T-helper 2 cell treated with Interferon-gamma antibody and Interleukin-4, amounts not matched to agents 100 ng/mL and 5 ng/mL, for 36 hours (primary cell): ENCODE data around the gene CDCA3. TPM values are rescaled to one million over a fixed set of nuclear protein-coding genes. Genes with fewer than 3 reads are reported as not detected.

Experiments used
- intact Hi-C: fragments of 100-400 bp; cut with micrococcal nuclease; formaldehyde crosslinking; loops from one replicate; pipeline ENCODE4 v1.15.1; 2023
- total RNA-seq: library from RNA; stranded (reverse); gene quantifications from 2 replicates; pipeline ENCODE4 v1.2.3, GENCODE V29; 2022

Gene CDCA3
- total RNA-seq, 1 donor from 2014 or later, result 78.4 TPM

DNA sequence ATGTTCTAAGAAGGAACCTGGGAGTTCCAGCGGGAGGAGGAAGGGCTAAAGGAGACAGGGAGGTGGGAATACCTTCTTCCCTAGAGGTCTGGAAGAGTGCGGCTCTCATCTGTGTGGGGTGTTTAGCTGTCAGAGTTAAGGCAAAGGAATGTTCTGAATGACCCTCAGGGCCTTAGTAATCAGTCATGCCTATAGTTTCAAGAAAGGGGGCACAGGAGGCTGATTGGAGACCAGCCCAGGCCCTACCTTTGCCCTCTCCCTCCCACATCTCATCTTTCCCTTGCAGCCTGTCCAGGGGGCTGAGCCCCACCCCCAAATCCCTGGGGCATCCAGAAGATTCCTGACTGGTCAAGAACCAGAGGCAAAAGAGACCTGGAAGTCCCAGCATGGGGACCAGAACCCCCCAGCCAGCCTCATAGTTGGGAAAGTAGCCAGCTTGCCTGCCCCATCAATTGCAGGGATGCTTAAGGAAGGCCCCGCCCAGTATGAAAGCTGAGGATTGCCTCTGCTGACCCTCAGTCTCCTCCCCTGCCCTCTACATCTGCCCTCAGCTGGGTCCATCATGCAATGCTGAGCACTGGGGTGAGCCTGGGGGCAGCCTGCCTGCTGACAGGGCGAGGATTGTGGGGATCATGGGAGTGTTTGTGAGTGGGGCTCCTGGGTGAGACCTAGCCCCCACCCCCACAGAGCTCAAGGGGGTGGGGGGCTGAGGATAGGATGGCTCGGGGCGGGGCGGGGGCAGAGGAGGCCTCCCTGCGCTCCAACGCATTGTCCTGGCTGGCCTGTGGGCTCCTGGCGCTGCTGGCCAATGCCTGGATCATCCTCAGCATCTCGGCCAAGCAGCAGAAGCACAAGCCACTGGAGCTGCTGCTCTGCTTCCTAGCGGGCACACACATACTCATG lies 27.7 kb downstream of the CDCA3 start:
- intact Hi-C loops, result no loop called here

DNA sequence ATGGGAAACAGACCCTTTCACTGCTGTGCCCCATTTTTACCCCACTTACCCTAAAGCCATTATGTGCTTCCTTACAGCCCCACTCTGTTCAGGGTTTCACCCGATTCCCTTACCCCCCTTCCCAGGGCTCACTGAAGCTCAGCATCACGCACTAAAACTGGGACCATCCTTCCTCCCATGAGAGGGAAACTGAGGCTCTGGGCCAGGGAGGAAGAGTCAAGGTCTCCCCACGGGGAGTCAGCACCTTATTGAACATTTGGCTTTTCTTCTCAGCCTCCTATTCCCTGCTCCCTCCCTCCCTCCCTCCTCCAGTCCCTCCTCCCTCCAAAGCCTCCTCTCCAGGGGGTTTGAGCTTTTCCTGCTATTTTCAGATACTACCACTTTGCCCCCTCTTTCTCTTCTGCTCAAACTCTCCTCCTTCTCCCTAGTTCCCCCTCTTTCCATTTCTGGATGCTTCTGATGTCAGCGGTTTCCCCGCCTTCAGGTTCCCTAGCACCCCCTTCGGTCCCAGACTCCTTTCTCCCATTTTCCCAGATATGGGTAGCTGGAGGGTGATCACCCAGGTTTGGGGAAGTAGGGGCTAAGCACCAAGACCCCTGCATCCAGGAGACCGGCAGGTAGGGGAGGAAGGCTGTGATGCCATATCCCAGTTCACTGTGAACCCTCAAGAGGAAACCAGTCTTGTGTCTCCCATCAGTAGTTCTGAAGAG lies 28.5 kb downstream of the CDCA3 start:
- intact Hi-C loops, result no loop called here

GRCh38 chr12:6821591-6822425 lies 29.3 kb downstream of the CDCA3 start, which contains the start of gene GPR162:
GPR162 (plus strand) TSS chr12:6821821; CDS start chr12:6823899, 2,078 bp downstream.
- intact Hi-C loops, result no loop called here

- intact Hi-C loops, result no loop called here
Observed at GRCh38 chr12:6820166-6820565, 30.9 kb downstream of the CDCA3 start.

DNA sequence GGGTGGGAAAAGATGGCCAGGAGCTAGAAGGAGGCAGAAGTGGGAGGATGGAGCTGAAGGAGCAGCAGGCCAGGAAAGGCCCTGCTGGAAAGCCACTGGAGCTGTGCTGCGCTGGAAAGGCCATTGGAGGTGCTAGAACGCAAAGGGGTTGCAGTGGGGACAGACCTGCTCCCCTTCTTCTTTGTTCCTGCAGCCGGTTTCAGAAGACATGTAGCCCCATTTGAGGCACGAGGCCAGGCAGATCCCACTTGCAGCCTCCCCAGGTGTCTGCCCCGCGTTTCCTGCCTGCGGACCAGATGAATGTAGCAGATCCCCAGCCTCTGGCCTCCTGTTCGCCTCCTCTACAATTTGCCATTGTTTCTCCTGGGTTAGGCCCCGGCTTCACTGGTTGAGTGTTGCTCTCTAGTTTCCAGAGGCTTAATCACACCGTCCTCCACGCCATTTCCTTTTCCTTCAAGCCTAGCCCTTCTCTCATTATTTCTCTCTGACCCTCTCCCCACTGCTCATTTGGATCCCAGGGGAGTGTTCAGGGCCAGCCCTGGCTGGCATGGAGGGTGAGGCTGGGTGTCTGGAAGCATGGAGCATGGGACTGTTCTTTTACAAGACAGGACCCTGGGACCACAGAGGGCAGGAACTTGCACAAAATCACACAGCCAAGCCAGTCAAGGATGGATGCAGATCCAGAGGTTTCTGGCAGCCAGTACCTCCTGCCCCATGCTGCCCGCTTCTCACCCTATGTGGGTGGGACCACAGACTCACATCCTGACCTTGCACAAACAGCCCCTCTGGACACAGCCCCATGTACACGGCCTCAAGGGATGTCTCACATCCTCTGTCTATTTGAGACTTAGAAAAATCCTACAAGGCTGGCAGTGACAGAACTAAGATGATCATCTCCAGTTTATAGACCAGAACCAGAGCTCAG lies 31.7 kb downstream of the CDCA3 start:
- intact Hi-C loops, result no loop called here

- intact Hi-C loops, result no loop called here
Observed at GRCh38 chr12:6818645-6819044, 32.4 kb downstream of the CDCA3 start.

DNA sequence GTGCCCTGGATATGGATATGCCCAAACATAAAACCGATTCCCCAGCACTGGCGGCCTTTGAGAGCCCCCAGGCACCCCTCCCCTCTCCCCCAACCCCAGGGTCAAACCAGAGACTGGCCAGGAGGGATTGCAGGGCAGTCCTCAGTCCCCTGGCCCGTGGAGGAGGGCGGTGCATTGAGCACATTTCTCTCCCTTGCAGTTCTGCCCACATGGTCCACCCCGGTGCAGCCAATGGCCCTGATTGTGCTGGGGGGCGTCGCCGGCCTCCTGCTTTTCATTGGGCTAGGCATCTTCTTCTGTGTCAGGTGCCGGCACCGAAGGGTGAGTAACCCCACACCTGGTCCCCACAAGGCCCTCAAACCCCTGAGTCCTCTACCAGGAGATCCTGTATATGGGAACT lies 32.9 kb downstream of the CDCA3 start:
- intact Hi-C loops, result no loop called here

DNA sequence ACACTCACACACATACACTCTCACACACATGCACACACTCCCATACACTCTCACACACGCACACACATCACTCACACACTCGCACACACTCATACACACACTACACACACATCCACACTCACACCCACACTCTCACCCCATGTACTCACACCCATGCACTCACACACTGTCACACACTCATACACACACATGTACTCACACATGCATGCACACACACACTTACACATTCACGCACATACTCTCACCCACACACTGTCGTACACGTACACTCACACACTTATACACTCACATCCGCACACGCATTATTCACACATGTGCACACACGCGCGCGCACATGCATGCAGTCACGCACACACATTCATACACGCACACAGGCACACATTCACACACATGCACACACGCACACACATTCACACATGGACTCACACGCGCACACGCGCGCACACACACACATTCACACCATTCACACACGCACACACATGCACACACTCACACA lies 33.4 kb downstream of the CDCA3 start:
- intact Hi-C loops, result no loop called here

DNA sequence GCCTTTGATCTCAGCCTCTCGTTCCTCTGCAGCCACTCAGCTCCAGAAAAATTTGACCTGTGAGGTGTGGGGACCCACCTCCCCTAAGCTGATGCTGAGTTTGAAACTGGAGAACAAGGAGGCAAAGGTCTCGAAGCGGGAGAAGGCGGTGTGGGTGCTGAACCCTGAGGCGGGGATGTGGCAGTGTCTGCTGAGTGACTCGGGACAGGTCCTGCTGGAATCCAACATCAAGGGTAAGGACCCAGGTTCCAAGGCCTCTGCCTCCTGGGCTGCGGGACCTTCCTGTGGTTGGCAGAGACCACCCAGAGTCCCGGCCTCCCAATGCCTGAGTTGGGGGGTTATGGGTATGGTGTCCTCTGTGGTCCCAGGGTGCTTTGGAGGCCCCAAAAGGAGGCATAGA lies 34.0 kb downstream of the CDCA3 start:
- intact Hi-C loops, result no loop called here

DNA sequence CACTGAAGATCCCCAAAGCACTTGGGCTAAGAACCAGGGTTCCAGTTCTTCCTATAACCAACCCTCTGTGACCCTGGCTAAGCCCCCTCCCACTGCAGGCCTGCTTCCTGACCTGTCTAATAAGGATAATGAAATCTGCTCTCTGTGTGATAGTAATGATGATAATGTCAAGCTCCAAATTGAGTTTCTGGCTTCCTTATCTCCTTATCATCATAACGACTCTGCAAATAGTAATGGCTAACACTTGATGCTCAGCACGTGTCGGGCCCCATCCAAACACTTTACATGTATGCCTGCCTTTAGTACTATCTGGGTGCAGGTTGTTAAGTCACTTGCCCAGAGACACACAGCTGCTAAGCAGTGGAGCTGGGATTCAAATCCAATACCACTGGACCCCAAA lies 34.5 kb downstream of the CDCA3 start:
- intact Hi-C loops, result no loop called here

DNA sequence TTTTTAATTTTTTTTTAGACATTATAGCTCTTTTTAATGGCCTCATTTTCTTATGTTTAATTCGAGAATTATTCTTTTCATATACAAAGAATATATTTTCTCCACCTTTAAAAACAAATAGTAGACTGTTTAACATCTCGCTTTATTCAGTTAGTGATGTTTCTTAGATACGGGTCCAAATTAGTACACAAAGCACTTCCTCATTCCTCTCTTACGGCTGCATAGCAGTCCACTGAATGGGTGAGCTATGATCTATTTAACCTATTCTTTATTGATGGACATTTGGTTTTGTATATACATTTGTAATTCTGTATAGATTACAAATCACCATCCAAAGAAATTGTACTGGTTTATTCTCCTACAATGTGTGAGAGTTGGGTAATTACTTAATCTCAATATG lies 37.7 kb downstream of the CDCA3 start:
- intact Hi-C loops, result no loop called here

DNA sequence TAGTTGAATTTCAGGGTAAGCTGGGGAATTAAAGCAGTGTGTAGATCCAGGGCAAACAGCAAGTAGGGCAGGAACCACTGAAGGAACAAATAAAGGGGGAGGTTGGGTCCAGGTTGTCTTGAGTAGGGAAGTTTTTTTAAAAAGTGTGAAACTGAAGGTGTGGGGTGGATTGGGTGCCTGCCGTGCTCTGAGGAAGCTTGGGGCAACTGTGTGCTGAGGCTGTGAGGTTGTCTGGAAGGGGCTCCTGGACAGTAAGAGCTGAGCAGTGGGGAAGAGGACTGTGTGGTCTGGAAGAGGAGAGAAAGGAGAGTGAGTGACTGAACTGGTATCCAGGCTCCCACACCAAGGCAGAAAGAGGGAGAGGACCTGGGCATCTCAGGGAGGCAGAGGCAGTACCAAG lies 40.3 kb downstream of the CDCA3 start:
- intact Hi-C loops, result no loop called here

DNA sequence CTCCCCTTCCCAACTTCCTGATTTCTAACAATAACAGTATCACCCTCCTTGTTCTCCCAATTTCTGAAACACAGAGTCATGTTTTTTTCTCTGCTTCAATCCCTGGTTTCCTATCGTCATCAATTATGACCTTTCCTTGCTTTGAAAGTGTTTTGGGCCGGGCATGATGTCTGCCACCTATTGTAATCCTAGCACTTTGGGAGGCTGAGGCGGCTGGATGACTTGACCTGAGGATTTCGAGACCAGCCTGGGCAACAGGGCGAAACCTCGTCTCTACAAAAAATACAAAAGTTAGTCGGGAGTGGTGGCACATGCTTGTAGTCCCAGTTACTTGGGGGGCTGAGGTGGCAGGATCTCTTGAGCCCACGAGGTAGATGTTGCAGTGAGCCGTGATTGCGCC lies 42.0 kb downstream of the CDCA3 start:
- intact Hi-C loops, result no loop called here

- intact Hi-C loops, result no loop called here
Observed at GRCh38 chr12:6807170-6807569, 43.9 kb downstream of the CDCA3 start.

- intact Hi-C loops, result no loop called here
Observed at GRCh38 chr12:6799147-6799546, 51.9 kb downstream of the CDCA3 start.

Other genes with a start within 250 kb of the CDCA3 start
- 257 and 265 TPM in 2 replicates for gene CHD4, start 243.9 kb downstream of the CDCA3 start, total RNA-seq
- 6.2 and 6.7 TPM in 2 replicates for gene LPAR5, start 215.3 kb downstream of the CDCA3 start, total RNA-seq
- gene ACRBP, start 203.9 kb downstream of the CDCA3 start, total RNA-seq, result 1.5 and 1.7 TPM in 2 replicates
- gene ING4, start 188.2 kb downstream of the CDCA3 start, total RNA-seq, result 20.7 and 21.3 TPM in 2 replicates
- gene ZNF384, start 161.9 kb downstream of the CDCA3 start, total RNA-seq, result 86.1 and 91.5 TPM in 2 replicates
- not detected in 2 replicates for gene PIANP, start 150.5 kb downstream of the CDCA3 start, total RNA-seq
- gene COPS7A, start 127.2 kb downstream of the CDCA3 start, total RNA-seq, result 23.5 and 26.6 TPM in 2 replicates
- 92.7 and 94.4 TPM in 2 replicates for gene MLF2, start 98.1 kb downstream of the CDCA3 start, total RNA-seq
- 95.4 and 98.5 TPM in 2 replicates for gene PTMS, start 84.9 kb downstream of the CDCA3 start, total RNA-seq
- gene LAG3, start 78.8 kb downstream of the CDCA3 start, total RNA-seq, result 11.8 and 12.2 TPM in 2 replicates
- gene CD4, start 61.8 kb downstream of the CDCA3 start, total RNA-seq, result 226 and 232 TPM in 2 replicates
- gene GPR162, start 29.5 kb downstream of the CDCA3 start, total RNA-seq, result 0.18 and 0.32 TPM in 2 replicates
- gene P3H3, start 22.9 kb downstream of the CDCA3 start, total RNA-seq, result 0.73 and 1.3 TPM in 2 replicates
- gene GNB3, start 10.4 kb downstream of the CDCA3 start, total RNA-seq, result 0.39 and 0.43 TPM in 2 replicates
- 126 and 138 TPM in 2 replicates for gene USP5, start 864 bp upstream of the CDCA3 start, total RNA-seq
- gene TPI1, start 16.2 kb upstream of the CDCA3 start, total RNA-seq, result 1,157 and 1,161 TPM in 2 replicates
- gene SPSB2, start 22.0 kb upstream of the CDCA3 start, total RNA-seq, result 14.0 and 14.6 TPM in 2 replicates
- gene LRRC23, start 53.5 kb upstream of the CDCA3 start, total RNA-seq, result 4.7 and 5.0 TPM in 2 replicates
- 114 and 120 TPM in 2 replicates for gene ENO2, start 63.3 kb upstream of the CDCA3 start, total RNA-seq
- gene ATN1, start 76.7 kb upstream of the CDCA3 start, total RNA-seq, result 35.9 and 37.0 TPM in 2 replicates
- gene RNU7-1, start 92.5 kb upstream of the CDCA3 start, total RNA-seq, result not detected in 2 replicates
- 135 and 161 TPM in 2 replicates for gene C12orf57, start 92.7 kb upstream of the CDCA3 start, total RNA-seq
- 255 and 267 TPM in 2 replicates for gene PTPN6, start 100.1 kb upstream of the CDCA3 start, total RNA-seq
- 242 and 243 TPM in 2 replicates for gene PHB2, start 119.4 kb upstream of the CDCA3 start, total RNA-seq
- 67.4 and 69.6 TPM in 2 replicates for gene EMG1, start 119.6 kb upstream of the CDCA3 start, total RNA-seq
- gene LPCAT3, start 167.2 kb upstream of the CDCA3 start, total RNA-seq, result 32.7 and 33.3 TPM in 2 replicates
- 2.2 TPM in 2 replicates for gene C1S, start 209.4 kb upstream of the CDCA3 start, total RNA-seq
- 2.6 and 4.0 TPM in 2 replicates for gene C1R, start 241.2 kb upstream of the CDCA3 start, total RNA-seq